Esophagus squamous epithelium (tissue), 5 donors: ENCODE results near the gene RASGEF1C. TPM values are rescaled to one million over a fixed set of nuclear protein-coding genes. Genes with fewer than 3 reads are reported as not detected.

Source experiments
- DNase-seq: peaks from one replicate; lab custom pipeline; 2025; lab: John Stamatoyannopoulos, UW
- H3K27ac ChIP-seq, 4 donors: fragments of 200-600 bp; sonication (generic); one replicate each; pipeline ENCODE4 v1.5.1; 2016 to 2019; ENCODE audit warnings: mild to moderate bottlenecking in 1 of 4
- H3K27me3 ChIP-seq, 4 donors: fragments of 200-600 bp; sonication (generic); 1 replicate in 3 of 4; 2 replicates in 1 of 4; pipeline versions ENCODE4 v1.5.1 to v1.6.0; 2017 to 2021; ENCODE audit warnings: antibody characterized with exemption in 1 of 4
- H3K36me3 ChIP-seq, 3 donors: fragments of 200-600 bp; sonication (generic); one replicate each; pipeline ENCODE4 v1.5.1; 2016 to 2019
- H3K4me1 ChIP-seq, 3 donors: fragments of 200-600 bp; sonication (generic); one replicate each; pipeline ENCODE4 v1.5.1; 2017 to 2019
- H3K4me3 ChIP-seq, 4 donors: fragments of 200-600 bp; sonication (generic); 1 replicate in 3 of 4; 2 replicates in 1 of 4; pipeline ENCODE4 v1.5.1; 2016 to 2019; ENCODE audit warnings: mild to moderate bottlenecking in 2 of 4, moderate library complexity in 1 of 4
- H3K9me3 ChIP-seq, 3 donors: fragments of 200-600 bp; sonication (generic); one replicate each; pipeline ENCODE4 v1.5.1; 2016 to 2019
- POLR2A ChIP-seq, 4 donors: fragments of 450-650 bp; IDR thresholded peaks; one replicate each; pipeline ENCODE4 v1.6.1; 2017; ENCODE audit warnings: antibody characterized with exemption in 4 of 4, mild to moderate bottlenecking in 4 of 4, moderate library complexity in 3 of 4
- WGBS, 2 donors: methylation state at CpG; one replicate each; pipeline ENCODE4 v1.1.5; 2018; 5-methylcytosine and 5-hydroxymethylcytosine counted together
- intact Hi-C: fragments of 100-400 bp; cut with DNase I; formaldehyde crosslinking; loops from one replicate; pipeline ENCODE4 v1.15.0; 2022
- total RNA-seq, 4 donors: library from RNA; depleted of rRNA; stranded (reverse); fragments of >200 nt; gene quantifications; one replicate each; pipeline ENCODE4 v1.1.0, GENCODE V29; 2016
- TF ChIP-seq, protein P1 (sequence below), 6 experiments: fragments of 450-650 bp in 4 of 6; fragments of 200-600 bp in 2 of 6; sonication (generic) in 2 of 6; IDR thresholded peaks; one replicate each; pipeline ENCODE4 v1.5.1; 2016 to 2019; ENCODE audit warnings: antibody characterized with exemption in 6 of 6, mild to moderate bottlenecking in 4 of 6, moderate library complexity in 4 of 6
- donor health status: DM: yes; HTN: yes; CAD: no.

The RASGEF1C gene
- total RNA-seq, 4 donors from 2014 or later, result 0.19 to 0.26 TPM; not detected in 2

DNA sequence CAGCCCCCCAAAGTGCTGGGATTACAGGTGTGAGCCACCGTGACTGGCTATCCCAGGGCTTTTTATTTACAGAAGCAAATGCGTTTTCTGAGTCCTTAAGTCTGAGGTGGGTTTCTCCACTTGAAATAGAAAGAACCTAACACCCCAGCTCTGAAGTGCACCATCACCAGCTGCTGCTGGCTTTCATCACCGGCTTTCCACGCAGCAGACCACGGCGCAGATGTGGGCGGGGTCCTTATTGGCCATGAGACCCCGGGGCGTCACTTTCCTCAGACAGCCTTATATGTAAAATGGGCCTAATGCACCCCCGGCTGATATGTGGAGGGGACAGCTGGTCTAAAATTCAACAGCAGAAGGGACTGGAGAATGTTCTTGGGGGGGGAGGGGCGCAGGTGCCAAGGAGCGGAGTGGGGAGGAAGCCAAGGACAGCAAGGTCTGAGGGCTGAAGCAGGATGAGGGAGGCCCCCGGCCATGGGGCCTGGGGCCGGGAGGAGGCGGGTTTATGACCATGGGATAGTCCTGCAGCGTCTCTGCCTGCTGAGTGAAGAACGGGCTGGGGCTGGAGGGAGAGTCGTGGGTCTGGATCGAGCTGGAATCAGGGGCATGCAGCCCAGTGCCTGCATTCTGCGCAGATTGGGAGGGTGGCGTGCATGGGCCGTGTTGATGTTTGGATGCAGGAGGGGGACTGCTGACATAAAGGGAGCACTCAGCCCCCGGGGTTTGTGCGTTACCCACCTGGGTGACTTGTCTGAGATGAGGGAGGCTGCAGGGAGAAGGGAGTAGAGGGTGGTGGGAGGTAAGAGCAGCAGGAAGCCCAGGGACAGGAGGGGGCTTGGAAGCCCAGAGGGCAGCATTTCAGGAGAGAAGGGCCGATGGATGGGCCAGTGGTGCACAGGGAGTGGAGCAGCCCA is 30.2 kb downstream of the RASGEF1C start:
- intact Hi-C loops, result no loop called here
- H3K9me3 ChIP-seq, result peaks cover 0 to under 1% (median 0%) of the 10 kb centered on the region in 3 donors
- no peak for DNase-seq
- no peak overlapping the region for H3K4me3 ChIP-seq
- no peak overlapping the region for H3K27ac ChIP-seq
- peaks cover 0 to 26% (median 0%) of the 10 kb centered on the region in 4 donors for H3K27me3 ChIP-seq
- H3K36me3 ChIP-seq, result no peaks in the 10 kb centered on the region
- TF ChIP-seq, protein P1, sequence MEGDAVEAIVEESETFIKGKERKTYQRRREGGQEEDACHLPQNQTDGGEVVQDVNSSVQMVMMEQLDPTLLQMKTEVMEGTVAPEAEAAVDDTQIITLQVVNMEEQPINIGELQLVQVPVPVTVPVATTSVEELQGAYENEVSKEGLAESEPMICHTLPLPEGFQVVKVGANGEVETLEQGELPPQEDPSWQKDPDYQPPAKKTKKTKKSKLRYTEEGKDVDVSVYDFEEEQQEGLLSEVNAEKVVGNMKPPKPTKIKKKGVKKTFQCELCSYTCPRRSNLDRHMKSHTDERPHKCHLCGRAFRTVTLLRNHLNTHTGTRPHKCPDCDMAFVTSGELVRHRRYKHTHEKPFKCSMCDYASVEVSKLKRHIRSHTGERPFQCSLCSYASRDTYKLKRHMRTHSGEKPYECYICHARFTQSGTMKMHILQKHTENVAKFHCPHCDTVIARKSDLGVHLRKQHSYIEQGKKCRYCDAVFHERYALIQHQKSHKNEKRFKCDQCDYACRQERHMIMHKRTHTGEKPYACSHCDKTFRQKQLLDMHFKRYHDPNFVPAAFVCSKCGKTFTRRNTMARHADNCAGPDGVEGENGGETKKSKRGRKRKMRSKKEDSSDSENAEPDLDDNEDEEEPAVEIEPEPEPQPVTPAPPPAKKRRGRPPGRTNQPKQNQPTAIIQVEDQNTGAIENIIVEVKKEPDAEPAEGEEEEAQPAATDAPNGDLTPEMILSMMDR (IDR thresholded peaks at IDR 0.05), result no peak
- no peak for TF ChIP-seq POLR2A (IDR thresholded peaks at IDR 0.05)
- 70 to 79% methylated on average over 15 to 19 of the region's 25 CpGs for WGBS, 2 donors
- H3K4me1 ChIP-seq, result no peaks in the 10 kb centered on the region

DNA sequence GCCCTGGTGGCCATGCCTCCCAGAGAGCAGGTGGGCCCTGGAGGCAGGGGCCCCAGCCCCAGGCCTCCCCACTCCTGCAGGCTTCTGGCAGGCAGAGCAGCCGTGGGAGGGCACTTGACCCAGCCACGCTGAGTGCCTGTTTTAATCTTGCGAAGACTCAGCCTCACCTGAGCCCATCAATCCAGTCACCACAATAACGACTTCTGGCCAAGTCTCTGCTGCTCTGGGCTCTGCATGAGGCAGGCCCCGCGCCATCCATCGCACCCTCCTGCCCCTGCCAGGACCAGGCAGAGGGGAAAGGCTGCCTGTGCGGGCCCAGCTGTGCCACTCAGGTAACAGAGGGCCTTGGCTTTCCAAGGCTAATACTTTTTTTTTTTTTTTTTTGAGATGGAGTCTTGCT is 32.8 kb downstream of the RASGEF1C start:
- Histone ChIP-seq H3K27ac (no peak overlapping the region), H3K36me3 (no peaks in the 10 kb centered on the region), H3K9me3 (no peaks in the 10 kb centered on the region), H3K27me3 (peaks cover 0 to 44% (median 0%) of the 10 kb centered on the region in 4 donors), H3K4me1 (no peaks in the 10 kb centered on the region), H3K4me3 (no peak overlapping the region)
- intact Hi-C loops, result no loop called here
- WGBS, 2 donors, result 79 to 91% methylated on average over 4 to 7 of the region's 8 CpGs
- no peak for DNase-seq
- no peak for TF ChIP-seq POLR2A (IDR thresholded peaks at IDR 0.05)
- TF ChIP-seq, protein P1 (IDR thresholded peaks at IDR 0.05), result no peak

DNA sequence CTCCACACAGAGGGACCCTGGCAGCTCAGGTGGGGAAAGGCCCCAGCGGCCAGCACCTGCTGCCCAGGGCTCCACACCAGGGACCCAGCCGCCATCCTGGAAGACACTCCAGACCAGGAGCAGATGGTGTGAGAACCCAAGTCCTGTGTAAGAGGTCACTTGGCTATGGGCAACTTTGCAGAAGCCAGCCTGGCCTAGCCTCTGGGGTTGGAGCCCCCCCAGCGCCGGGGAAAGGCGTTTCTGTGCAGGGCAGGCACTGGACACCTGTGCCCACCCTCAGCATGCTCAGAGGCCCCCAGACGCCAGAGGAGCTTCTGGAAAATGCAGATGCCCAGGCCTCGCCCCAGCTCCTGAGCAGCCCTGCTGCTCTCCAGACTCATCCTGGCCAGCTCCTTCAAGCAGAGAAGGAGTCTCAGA is 34.0 kb downstream of the RASGEF1C start:
- TF ChIP-seq, protein P1 (IDR thresholded peaks at IDR 0.05), result no peak
- no peak for TF ChIP-seq POLR2A (IDR thresholded peaks at IDR 0.05)
- intact Hi-C loops, result no loop called here
- H3K9me3 ChIP-seq, result no peaks in the 10 kb centered on the region
- H3K4me3 ChIP-seq, result no peak overlapping the region
- no peak for DNase-seq
- WGBS, 2 donors, result 50% methylated on average over 4 of the region's 7 CpGs; no CpG with 5 or more reads in 1 of the 2 donors
- H3K27ac ChIP-seq, result no peak overlapping the region
- peaks cover 0 to 5% (median 0%) of the 10 kb centered on the region in 3 donors for H3K4me1 ChIP-seq
- peaks cover 0 to 46% (median 0%) of the 10 kb centered on the region in 4 donors for H3K27me3 ChIP-seq
- H3K36me3 ChIP-seq, result no peaks in the 10 kb centered on the region

DNA sequence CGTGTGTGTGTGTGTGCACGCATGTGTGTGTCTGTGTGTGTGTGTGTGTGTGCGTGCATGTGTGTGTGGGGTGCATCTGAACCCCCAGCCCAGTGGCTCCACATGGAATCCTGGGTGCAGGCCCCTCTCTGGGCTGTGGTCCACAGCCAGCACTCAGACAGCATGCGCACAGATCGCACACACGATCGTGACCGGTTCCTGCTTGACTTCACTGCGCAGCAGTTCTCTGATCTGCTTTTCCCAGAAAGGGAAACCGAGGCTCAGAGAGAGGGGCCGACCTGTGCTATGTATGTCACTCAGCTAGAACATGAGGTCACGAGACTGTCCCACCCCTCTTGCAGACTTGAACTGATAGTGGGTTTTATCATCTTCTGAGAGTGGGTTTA is 34.4 kb downstream of the RASGEF1C start:
- H3K9me3 ChIP-seq, result no peaks in the 10 kb centered on the region
- intact Hi-C loops, result no loop called here
- peaks cover 0 to 8% (median 0%) of the 10 kb centered on the region in 3 donors for H3K4me1 ChIP-seq
- no peak for TF ChIP-seq POLR2A (IDR thresholded peaks at IDR 0.05)
- no peak for DNase-seq
- no peaks in the 10 kb centered on the region for H3K36me3 ChIP-seq
- peaks cover 0 to 46% (median 0%) of the 10 kb centered on the region in 4 donors for H3K27me3 ChIP-seq
- no peak overlapping the region for H3K27ac ChIP-seq
- WGBS, 2 donors, result 91 to 93% methylated on average over 2 to 6 of the region's 12 CpGs
- H3K4me3 ChIP-seq, result no peak overlapping the region

DNA sequence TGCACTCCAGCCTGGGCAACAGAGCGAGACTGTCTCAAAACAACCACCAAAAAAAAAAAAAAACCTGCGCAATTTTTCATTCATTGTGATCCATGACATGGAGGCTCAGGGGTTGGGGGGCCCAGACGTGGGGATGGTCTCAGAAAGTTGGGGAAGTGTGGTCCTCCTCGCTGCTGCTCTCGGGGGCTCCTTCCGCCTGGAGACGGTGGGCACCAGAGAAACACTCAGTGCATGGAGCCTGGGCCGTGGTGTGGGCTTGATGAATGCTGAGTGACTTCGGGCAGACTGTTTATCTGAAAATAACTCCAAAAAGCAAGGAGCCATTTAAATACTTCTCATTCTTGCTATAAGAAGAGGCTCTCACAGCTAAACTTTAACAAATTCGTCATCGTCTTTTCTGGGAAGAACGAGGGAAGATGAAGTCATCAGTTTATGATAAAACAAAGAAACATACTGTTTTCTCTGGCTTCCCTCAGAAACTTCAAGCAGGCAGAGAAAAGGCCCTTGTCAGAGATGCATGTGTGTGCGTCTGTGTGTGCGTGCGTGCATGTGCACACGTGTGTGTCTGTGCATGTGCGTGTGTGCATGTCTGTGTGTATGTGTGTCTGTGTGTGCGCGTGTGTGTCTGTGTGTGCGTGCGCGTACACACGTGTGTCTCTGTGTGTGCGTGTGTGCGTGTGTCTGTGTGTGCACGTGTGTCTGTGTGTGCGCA is 35.0 kb downstream of the RASGEF1C start:
- Histone ChIP-seq H3K27me3 (peaks cover 0 to 44% (median 0%) of the 10 kb centered on the region in 4 donors), H3K36me3 (no peaks in the 10 kb centered on the region), H3K4me3 (no peak overlapping the region), H3K9me3 (no peaks in the 10 kb centered on the region), H3K27ac (no peak overlapping the region), H3K4me1 (peaks cover 0 to 8% (median 0%) of the 10 kb centered on the region in 3 donors)
- DNase-seq, result no peak
- intact Hi-C loops, result no loop called here
- TF ChIP-seq, protein P1 (IDR thresholded peaks at IDR 0.05), result no peak
- TF ChIP-seq POLR2A (IDR thresholded peaks at IDR 0.05), result no peak
- 73 to 78% methylated on average over 23 to 27 of the region's 27 CpGs for WGBS, 2 donors
